PFSK-1 (cell line): ENCODE data around the gene COMMD7.
A peak's percentile ranks its signal among the peaks of the same experiment; 100 is the strongest.

Experiments
- FOXP2 ChIP-seq: optimal IDR thresholded peaks from 2 replicates; pipeline ENCODE3; 2011; ENCODE audit warnings: borderline replicate concordance, control low read depth, inconsistent platforms; ENCODE audit not compliant: insufficient read depth; ENCODE audit errors: extremely low read length, extremely low read depth
- POLR2AphosphoS5 ChIP-seq: IDR thresholded peaks from 2 replicates; pipeline ENCODE4 v1.6.1; 2012; ENCODE audit warnings: low read depth, mild to moderate bottlenecking, control low read depth, low read length, moderate library complexity
- REST ChIP-seq, 2 experiments: IDR thresholded peaks; 2 replicates each; pipeline versions ENCODE4 v1.6.1 to v1.8.0; 2011 to 2012; ENCODE audit warnings: low read depth in 2 of 2, low read length in 2 of 2, control low read depth in 1 of 2, inconsistent platforms in 1 of 2, mild to moderate bottlenecking in 1 of 2, moderate library complexity in 1 of 2; ENCODE audit not compliant: insufficient read depth in 1 of 2
- SIN3A ChIP-seq: IDR thresholded peaks from 2 replicates; pipeline ENCODE4 v1.6.1; 2012; ENCODE audit warnings: mild to moderate bottlenecking, low read length, moderate library complexity, borderline replicate concordance; ENCODE audit not compliant: insufficient read depth
- TAF1 ChIP-seq: IDR thresholded peaks from 2 replicates; pipeline ENCODE4 v1.6.1; 2012; ENCODE audit warnings: low read length, control low read depth, borderline replicate concordance; ENCODE audit not compliant: insufficient read depth

COMMD7 gene

GRCh38 chr20:32686530-32687179, 56.6 kb downstream of the COMMD7 start:
- no peak for TF ChIP-seq TAF1
- TF ChIP-seq FOXP2, result no peak
- no peak for TF ChIP-seq REST (IDR thresholded peaks at IDR 0.05; ENCODE audit: insufficient read depth in 1 of 2, low read depth in 2 of 2, low read length in 2 of 2)
- TF ChIP-seq POLR2AphosphoS5, result no peak
- no peak for TF ChIP-seq SIN3A

- TF ChIP-seq POLR2AphosphoS5 (peak; percentile 24; the same call in 1 of the 2 replicates), SIN3A (peak; percentile 24; the same call in 1 of the 2 replicates), FOXP2 (no peak), REST (IDR thresholded peaks at IDR 0.05; ENCODE audit: insufficient read depth in 1 of 2, low read depth in 2 of 2, low read length in 2 of 2) (no peak; a peak in 1 of 4 replicates), TAF1 (no peak)
Measured at GRCh38 chr20:32685541-32686529, 57.4 kb downstream of the COMMD7 start.

- TF ChIP-seq REST (IDR thresholded peaks at IDR 0.05; ENCODE audit: insufficient read depth in 1 of 2, low read depth in 2 of 2, low read length in 2 of 2) (no peak), TAF1 (no peak), POLR2AphosphoS5 (no peak), FOXP2 (no peak), SIN3A (no peak)
Measured at GRCh38 chr20:32682508-32682987, 60.7 kb downstream of the COMMD7 start.

GRCh38 chr20:32681175-32682084, 61.8 kb downstream of the COMMD7 start:
- TF ChIP-seq POLR2AphosphoS5 (no peak), FOXP2 (no peak), SIN3A (no peak), TAF1 (no peak), REST (IDR thresholded peaks at IDR 0.05; ENCODE audit: insufficient read depth in 1 of 2, low read depth in 2 of 2, low read length in 2 of 2) (no peak)
